ENCODE data around the gene ALKBH2.

ALKBH2 gene

DNA sequence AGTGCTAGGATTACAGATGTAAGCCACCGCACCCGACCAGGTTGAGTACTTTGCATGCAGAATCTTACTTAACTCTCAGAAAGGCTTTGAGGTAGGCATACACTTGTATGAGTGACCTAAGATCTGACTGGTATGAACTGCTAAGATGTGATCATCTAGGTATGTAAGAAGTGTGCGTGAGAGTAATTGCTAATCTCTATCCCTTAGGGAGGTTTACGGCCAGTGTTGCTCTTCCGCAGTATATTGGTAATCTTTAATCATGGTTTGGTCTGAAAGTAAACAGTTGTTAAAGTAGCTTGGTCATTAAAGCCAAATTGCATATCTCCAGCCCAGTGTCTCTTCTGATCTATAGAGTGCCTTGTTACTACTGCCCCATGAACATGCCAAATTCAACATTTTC is 11.9 kb upstream of the ALKBH2 start:
- Histone ChIP-seq H4K8ac (ENCODE audit: low read depth, low read length) (no peak overlapping the region), H2AFZ (ENCODE audit: low read length) (no peak overlapping the region), H2BK15ac (ENCODE audit: low read length) (no peak overlapping the region), H2BK120ac (ENCODE audit: low read depth, low read length) (no peak overlapping the region), H4K91ac (ENCODE audit: low read depth, low read length, poor library complexity) (no peak overlapping the region), H3K14ac (ENCODE audit: low read length) (no peak overlapping the region), H3K4me3 (ENCODE audit: low read length in 2 of 2) (no peak overlapping the region), H3K23ac (ENCODE audit: low read depth, low read length, poor library complexity) (no peak overlapping the region), H3K9me3 (replicated peaks in 1 of 2; ENCODE audit: control insufficient read depth in 2 of 2, insufficient read depth in 1 of 2, low read depth in 1 of 2, low read length in 2 of 2) (no peaks in the 10 kb centered on the region), H3K36me3 (replicated peaks in 1 of 2; ENCODE audit: control insufficient read depth in 2 of 2, insufficient read depth in 2 of 2, low read length in 2 of 2) (peaks cover 56 to 93% of the 10 kb centered on the region in 2 donors), H3K4me2 (ENCODE audit: insufficient read depth, low read length, poor library complexity, severe bottlenecking) (no peak overlapping the region), H3K9ac (ENCODE audit: low read depth, low read length, poor library complexity) (no peak overlapping the region), H3K27ac (replicated peaks; ENCODE audit: low read length) (no peak overlapping the region), H3K27me3 (ENCODE audit: control insufficient read depth in 3 of 3, insufficient read depth in 3 of 3, low read depth in 1 of 3, low read length in 3 of 3) (no peaks in the 10 kb centered on the region), H3K4ac (ENCODE audit: low read length) (no peak overlapping the region), H3K18ac (ENCODE audit: low read length) (no peak overlapping the region), H2BK5ac (ENCODE audit: low read length) (no peak overlapping the region), H3K4me1 (ENCODE audit: control insufficient read depth in 2 of 2, insufficient read depth in 1 of 2, low read depth in 1 of 2, low read length in 2 of 2) (peaks cover under 1 to 3% of the 10 kb centered on the region in 2 donors), H2AK5ac (ENCODE audit: low read depth, low read length) (no peak overlapping the region), H3K79me1 (ENCODE audit: low read depth, low read length) (peaks cover 9% of the 10 kb centered on the region), H2BK12ac (ENCODE audit: low read length) (no peak overlapping the region)
- WGBS, 2 donors (ENCODE audit: extremely low coverage in 2 of 2, insufficient read length in 2 of 2, insufficient replicate concordance in 1 of 2): no CpG with 5 or more reads among the region's 5 CpGs
- DNase-seq (ENCODE audit: low spot score): no peak

GRCh38 chr12:109102491-109102890 is 9.2 kb upstream of the ALKBH2 start:
- H3K27me3 ChIP-seq (ENCODE audit: control insufficient read depth in 3 of 3, insufficient read depth in 3 of 3, low read depth in 1 of 3, low read length in 3 of 3): no peaks in the 10 kb centered on the region
- H3K4ac ChIP-seq (ENCODE audit: low read length): no peak overlapping the region
- H4K91ac ChIP-seq (ENCODE audit: low read depth, low read length, poor library complexity): no peak overlapping the region
- no peak overlapping the region for H3K4me3 ChIP-seq (ENCODE audit: low read length in 2 of 2)
- H3K18ac ChIP-seq (ENCODE audit: low read length): no peak overlapping the region
- DNase-seq (ENCODE audit: low spot score): no peak
- peaks cover 9% of the 10 kb centered on the region for H3K79me1 ChIP-seq (ENCODE audit: low read depth, low read length)
- no peak overlapping the region for H3K27ac ChIP-seq (replicated peaks; ENCODE audit: low read length)
- no peak overlapping the region for H2BK120ac ChIP-seq (ENCODE audit: low read depth, low read length)
- no peak overlapping the region for H2AK5ac ChIP-seq (ENCODE audit: low read depth, low read length)
- no peak overlapping the region for H2BK15ac ChIP-seq (ENCODE audit: low read length)
- no peak overlapping the region for H3K14ac ChIP-seq (ENCODE audit: low read length)
- WGBS, 2 donors (ENCODE audit: extremely low coverage in 2 of 2, insufficient read length in 2 of 2, insufficient replicate concordance in 1 of 2): no CpG with 5 or more reads among the region's 3 CpGs
- H3K9ac ChIP-seq (ENCODE audit: low read depth, low read length, poor library complexity): no peak overlapping the region
- no peak overlapping the region for H3K4me2 ChIP-seq (ENCODE audit: insufficient read depth, low read length, poor library complexity, severe bottlenecking)
- H4K8ac ChIP-seq (ENCODE audit: low read depth, low read length): no peak overlapping the region
- H3K4me1 ChIP-seq (ENCODE audit: control insufficient read depth in 2 of 2, insufficient read depth in 1 of 2, low read depth in 1 of 2, low read length in 2 of 2): peaks cover 4% of the 10 kb centered on the region in 2 donors
- no peaks in the 10 kb centered on the region for H3K9me3 ChIP-seq (replicated peaks in 1 of 2; ENCODE audit: control insufficient read depth in 2 of 2, insufficient read depth in 1 of 2, low read depth in 1 of 2, low read length in 2 of 2)
- H2BK5ac ChIP-seq (ENCODE audit: low read length): no peak overlapping the region
- peaks cover 52 to 88% of the 10 kb centered on the region in 2 donors for H3K36me3 ChIP-seq (replicated peaks in 1 of 2; ENCODE audit: control insufficient read depth in 2 of 2, insufficient read depth in 2 of 2, low read length in 2 of 2)
- no peak overlapping the region for H2BK12ac ChIP-seq (ENCODE audit: low read length)
- H3K23ac ChIP-seq (ENCODE audit: low read depth, low read length, poor library complexity): no peak overlapping the region
- no peak overlapping the region for H2AFZ ChIP-seq (ENCODE audit: low read length)

DNA sequence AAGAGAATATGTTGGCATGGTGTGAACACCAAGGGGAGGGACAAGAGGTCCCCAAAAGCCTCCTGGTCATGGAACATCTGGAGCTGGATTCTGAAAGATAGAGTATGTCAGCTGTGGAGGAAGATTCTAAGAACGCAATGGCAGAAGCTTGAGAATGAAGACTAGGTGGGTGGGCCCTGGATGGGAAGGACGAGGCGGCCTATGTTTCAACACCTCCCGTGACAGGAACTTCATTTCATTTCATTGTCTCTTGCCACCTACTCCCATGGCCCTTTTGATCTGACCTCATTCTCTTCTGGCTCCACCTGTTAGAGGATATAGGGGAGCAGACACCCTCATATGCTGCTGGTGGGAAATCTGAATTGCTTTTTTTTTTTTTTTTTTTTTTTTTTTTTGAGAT is 7.5 kb upstream of the ALKBH2 start:
- no peak overlapping the region for H2BK15ac ChIP-seq (ENCODE audit: low read length)
- H3K4me1 ChIP-seq (ENCODE audit: control insufficient read depth in 2 of 2, insufficient read depth in 1 of 2, low read depth in 1 of 2, low read length in 2 of 2): peaks cover 4 to 6% of the 10 kb centered on the region in 2 donors
- no peak overlapping the region for H3K23ac ChIP-seq (ENCODE audit: low read depth, low read length, poor library complexity)
- no peak overlapping the region for H3K14ac ChIP-seq (ENCODE audit: low read length)
- no peak overlapping the region for H4K8ac ChIP-seq (ENCODE audit: low read depth, low read length)
- H2BK5ac ChIP-seq (ENCODE audit: low read length): no peak overlapping the region
- no peaks in the 10 kb centered on the region for H3K27me3 ChIP-seq (ENCODE audit: control insufficient read depth in 3 of 3, insufficient read depth in 3 of 3, low read depth in 1 of 3, low read length in 3 of 3)
- no peak overlapping the region for H3K4me2 ChIP-seq (ENCODE audit: insufficient read depth, low read length, poor library complexity, severe bottlenecking)
- H3K18ac ChIP-seq (ENCODE audit: low read length): no peak overlapping the region
- H2AFZ ChIP-seq (ENCODE audit: low read length): no peak overlapping the region
- H3K27ac ChIP-seq (replicated peaks; ENCODE audit: low read length): no peak overlapping the region
- H3K4me3 ChIP-seq (ENCODE audit: low read length in 2 of 2): no peak overlapping the region
- no CpG with 5 or more reads among the region's 4 CpGs for WGBS, 2 donors (ENCODE audit: extremely low coverage in 2 of 2, insufficient read length in 2 of 2, insufficient replicate concordance in 1 of 2)
- peaks cover 43 to 73% of the 10 kb centered on the region in 2 donors for H3K36me3 ChIP-seq (replicated peaks in 1 of 2; ENCODE audit: control insufficient read depth in 2 of 2, insufficient read depth in 2 of 2, low read length in 2 of 2)
- H2AK5ac ChIP-seq (ENCODE audit: low read depth, low read length): no peak overlapping the region
- no peaks in the 10 kb centered on the region for H3K9me3 ChIP-seq (replicated peaks in 1 of 2; ENCODE audit: control insufficient read depth in 2 of 2, insufficient read depth in 1 of 2, low read depth in 1 of 2, low read length in 2 of 2)
- H2BK120ac ChIP-seq (ENCODE audit: low read depth, low read length): no peak overlapping the region
- no peak overlapping the region for H3K4ac ChIP-seq (ENCODE audit: low read length)
- DNase-seq (ENCODE audit: low spot score): no peak
- H4K91ac ChIP-seq (ENCODE audit: low read depth, low read length, poor library complexity): no peak overlapping the region
- H3K79me1 ChIP-seq (ENCODE audit: low read depth, low read length): peaks cover 6% of the 10 kb centered on the region
- no peak overlapping the region for H3K9ac ChIP-seq (ENCODE audit: low read depth, low read length, poor library complexity)
- H2BK12ac ChIP-seq (ENCODE audit: low read length): no peak overlapping the region

DNA sequence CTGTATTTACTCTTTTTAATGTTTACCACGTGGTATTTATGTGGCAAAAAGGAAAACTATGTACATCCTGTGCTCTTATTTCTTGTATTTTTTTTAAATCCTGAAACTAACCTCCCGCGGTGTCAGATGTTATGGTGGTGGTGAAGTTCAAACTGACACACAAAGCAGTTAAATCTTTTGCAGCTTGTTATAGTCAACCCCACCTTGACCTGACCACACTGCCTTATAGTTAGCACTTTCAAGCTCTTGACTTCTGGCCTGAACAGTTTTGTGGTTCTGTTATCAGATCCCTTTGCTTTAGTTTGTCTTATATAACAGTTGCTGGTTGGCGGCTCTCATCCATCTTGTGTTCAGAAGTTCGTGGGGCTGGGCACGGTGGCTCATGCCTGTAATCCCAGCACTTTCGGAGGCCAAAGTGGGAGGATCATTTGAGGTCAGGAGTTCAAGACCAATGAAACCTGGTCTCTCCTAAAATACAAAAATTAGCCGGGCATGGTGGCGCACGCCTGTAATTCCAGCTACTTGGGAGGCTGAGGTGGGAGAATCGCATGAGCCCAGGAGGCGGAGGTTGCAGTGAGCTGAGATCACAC is 6.3 kb upstream of the ALKBH2 start:
- Histone ChIP-seq H2AFZ (ENCODE audit: low read length) (no peak overlapping the region), H3K36me3 (replicated peaks in 1 of 2; ENCODE audit: control insufficient read depth in 2 of 2, insufficient read depth in 2 of 2, low read length in 2 of 2) (peaks cover 32 to 61% of the 10 kb centered on the region in 2 donors), H2BK15ac (ENCODE audit: low read length) (no peak overlapping the region), H3K27ac (replicated peaks; ENCODE audit: low read length) (no peak overlapping the region), H2AK5ac (ENCODE audit: low read depth, low read length) (no peak overlapping the region), H3K14ac (ENCODE audit: low read length) (no peak overlapping the region), H3K9ac (ENCODE audit: low read depth, low read length, poor library complexity) (no peak overlapping the region), H3K4me1 (ENCODE audit: control insufficient read depth in 2 of 2, insufficient read depth in 1 of 2, low read depth in 1 of 2, low read length in 2 of 2) (peaks cover 4 to 6% of the 10 kb centered on the region in 2 donors), H3K27me3 (ENCODE audit: control insufficient read depth in 3 of 3, insufficient read depth in 3 of 3, low read depth in 1 of 3, low read length in 3 of 3) (no peaks in the 10 kb centered on the region), H4K8ac (ENCODE audit: low read depth, low read length) (no peak overlapping the region), H2BK120ac (ENCODE audit: low read depth, low read length) (no peak overlapping the region), H3K23ac (ENCODE audit: low read depth, low read length, poor library complexity) (no peak overlapping the region), H3K4ac (ENCODE audit: low read length) (no peak overlapping the region), H3K4me2 (ENCODE audit: insufficient read depth, low read length, poor library complexity, severe bottlenecking) (no peak overlapping the region), H2BK12ac (ENCODE audit: low read length) (no peak overlapping the region), H2BK5ac (ENCODE audit: low read length) (no peak overlapping the region), H3K79me1 (ENCODE audit: low read depth, low read length) (peaks cover 4% of the 10 kb centered on the region), H3K18ac (ENCODE audit: low read length) (no peak overlapping the region), H4K91ac (ENCODE audit: low read depth, low read length, poor library complexity) (no peak overlapping the region), H3K4me3 (ENCODE audit: low read length in 2 of 2) (peak overlapping the region in 1 of 2 donors; percentile 78), H3K9me3 (replicated peaks in 1 of 2; ENCODE audit: control insufficient read depth in 2 of 2, insufficient read depth in 1 of 2, low read depth in 1 of 2, low read length in 2 of 2) (no peaks in the 10 kb centered on the region)
- DNase-seq (ENCODE audit: low spot score): no peak
- WGBS, 2 donors (ENCODE audit: extremely low coverage in 2 of 2, insufficient read length in 2 of 2, insufficient replicate concordance in 1 of 2): no CpG with 5 or more reads among the region's 12 CpGs
